Neural crest cell (in vitro differentiated cells): ENCODE measurements around the gene IGSF10. TPM values are rescaled to one million over a fixed set of nuclear protein-coding genes. Genes with fewer than 3 reads are reported as not detected.
"Not testable (repeated sequence)": the region's sequence is repeated elsewhere in the genome, so short reads cannot be mapped to it uniquely, and the experiment has no call there.

ENCODE experiments used
- DNase-seq: peaks from one replicate; pipeline ENCODE4 v3.0.0; 2021; ENCODE audit warnings: low read depth, mixed read lengths, low spot score
- H3K27ac Mint-ChIP-seq: one replicate; pipeline ENCODE4 v1.8.0; 2021; ENCODE audit warnings: mild to moderate bottlenecking, mixed read lengths; ENCODE audit not compliant: unreplicated experiment
- H3K27me3 Mint-ChIP-seq: 2 replicates; pipeline ENCODE4 v1.8.0; 2021; ENCODE audit warnings: low read depth, mild to moderate bottlenecking, mixed read lengths
- H3K36me3 Mint-ChIP-seq: 2 replicates; pipeline ENCODE4 v1.8.0; 2021; ENCODE audit warnings: low read depth, mild to moderate bottlenecking, mixed read lengths
- H3K4me1 Mint-ChIP-seq: 2 replicates; pipeline ENCODE4 v1.8.0; 2021; ENCODE audit warnings: mixed read lengths
- H3K4me3 Mint-ChIP-seq: one replicate; pipeline ENCODE4 v1.8.0; 2021; ENCODE audit warnings: mild to moderate bottlenecking, mixed read lengths
- H3K9me3 Mint-ChIP-seq: 2 replicates; pipeline ENCODE4 v1.8.0; 2021; ENCODE audit warnings: mixed read lengths
- long read RNA-seq: library from polyadenylated mRNA; unstranded; transcript quantifications from one replicate; pipeline ENCODE4 v2.0.0, GENCODE V29; 2020
- total RNA-seq: library from RNA; stranded (reverse); gene quantifications from 2 replicates; pipeline ENCODE4 v1.2.1, GENCODE V29; 2021
- TF ChIP-seq, protein P1 (sequence below): fragments of 200-600 bp; sonication (generic); conservative IDR thresholded peaks from 2 replicates; pipeline ENCODE4 v1.5.0; 2021; ENCODE audit warnings: antibody characterized with exemption, mild to moderate bottlenecking

The IGSF10 gene, protein sequence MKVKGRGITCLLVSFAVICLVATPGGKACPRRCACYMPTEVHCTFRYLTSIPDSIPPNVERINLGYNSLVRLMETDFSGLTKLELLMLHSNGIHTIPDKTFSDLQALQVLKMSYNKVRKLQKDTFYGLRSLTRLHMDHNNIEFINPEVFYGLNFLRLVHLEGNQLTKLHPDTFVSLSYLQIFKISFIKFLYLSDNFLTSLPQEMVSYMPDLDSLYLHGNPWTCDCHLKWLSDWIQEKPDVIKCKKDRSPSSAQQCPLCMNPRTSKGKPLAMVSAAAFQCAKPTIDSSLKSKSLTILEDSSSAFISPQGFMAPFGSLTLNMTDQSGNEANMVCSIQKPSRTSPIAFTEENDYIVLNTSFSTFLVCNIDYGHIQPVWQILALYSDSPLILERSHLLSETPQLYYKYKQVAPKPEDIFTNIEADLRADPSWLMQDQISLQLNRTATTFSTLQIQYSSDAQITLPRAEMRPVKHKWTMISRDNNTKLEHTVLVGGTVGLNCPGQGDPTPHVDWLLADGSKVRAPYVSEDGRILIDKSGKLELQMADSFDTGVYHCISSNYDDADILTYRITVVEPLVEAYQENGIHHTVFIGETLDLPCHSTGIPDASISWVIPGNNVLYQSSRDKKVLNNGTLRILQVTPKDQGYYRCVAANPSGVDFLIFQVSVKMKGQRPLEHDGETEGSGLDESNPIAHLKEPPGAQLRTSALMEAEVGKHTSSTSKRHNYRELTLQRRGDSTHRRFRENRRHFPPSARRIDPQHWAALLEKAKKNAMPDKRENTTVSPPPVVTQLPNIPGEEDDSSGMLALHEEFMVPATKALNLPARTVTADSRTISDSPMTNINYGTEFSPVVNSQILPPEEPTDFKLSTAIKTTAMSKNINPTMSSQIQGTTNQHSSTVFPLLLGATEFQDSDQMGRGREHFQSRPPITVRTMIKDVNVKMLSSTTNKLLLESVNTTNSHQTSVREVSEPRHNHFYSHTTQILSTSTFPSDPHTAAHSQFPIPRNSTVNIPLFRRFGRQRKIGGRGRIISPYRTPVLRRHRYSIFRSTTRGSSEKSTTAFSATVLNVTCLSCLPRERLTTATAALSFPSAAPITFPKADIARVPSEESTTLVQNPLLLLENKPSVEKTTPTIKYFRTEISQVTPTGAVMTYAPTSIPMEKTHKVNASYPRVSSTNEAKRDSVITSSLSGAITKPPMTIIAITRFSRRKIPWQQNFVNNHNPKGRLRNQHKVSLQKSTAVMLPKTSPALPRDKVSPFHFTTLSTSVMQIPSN (N-terminal part only)
- not detected in 2 replicates for total RNA-seq
- long read RNA-seq, partial matches to known transcripts = 0 of 1 reads
- long read RNA-seq, other reads (novel, unspliced or antisense) = 1 of 1 reads

DNA sequence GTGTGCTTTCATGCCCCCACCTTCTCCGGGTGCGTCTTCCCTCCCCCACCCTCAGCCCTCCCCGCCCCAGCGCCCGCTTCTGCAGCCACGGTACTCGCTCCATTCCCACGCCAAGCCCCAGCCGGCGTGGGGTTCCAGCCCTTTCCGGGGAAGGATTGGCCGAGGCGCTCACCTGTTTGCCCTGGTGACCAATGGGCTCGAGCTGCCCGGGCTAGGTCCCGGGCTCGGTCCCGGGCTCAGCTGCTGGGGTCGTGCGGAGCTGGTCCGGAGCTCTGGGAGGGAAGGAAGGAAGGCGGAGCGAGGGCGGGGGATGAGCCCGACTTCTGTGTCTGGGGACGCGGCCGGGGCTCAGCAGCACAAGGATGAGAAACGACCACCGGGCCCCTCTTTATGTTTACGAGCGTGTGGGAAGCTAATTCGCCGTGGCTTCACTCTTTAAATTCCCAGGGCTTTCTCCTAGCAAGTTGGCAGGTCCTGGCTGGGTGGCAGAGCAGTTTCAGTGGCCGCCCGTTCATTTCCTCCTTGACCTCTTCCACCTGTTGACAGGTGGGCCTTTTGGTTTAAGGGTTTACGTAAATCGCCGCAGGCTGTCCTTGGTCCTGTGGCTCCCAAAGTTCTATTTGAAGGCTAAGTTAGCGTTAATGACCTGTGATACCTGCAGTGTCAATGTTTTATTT, at the start of gene IGSF10:
TSS of gene IGSF10 (minus strand) at position 288 of the 677 bp plus-strand sequence. CDS start 2,352 bp downstream, outside the sequence.
- TF ChIP-seq, protein P1, sequence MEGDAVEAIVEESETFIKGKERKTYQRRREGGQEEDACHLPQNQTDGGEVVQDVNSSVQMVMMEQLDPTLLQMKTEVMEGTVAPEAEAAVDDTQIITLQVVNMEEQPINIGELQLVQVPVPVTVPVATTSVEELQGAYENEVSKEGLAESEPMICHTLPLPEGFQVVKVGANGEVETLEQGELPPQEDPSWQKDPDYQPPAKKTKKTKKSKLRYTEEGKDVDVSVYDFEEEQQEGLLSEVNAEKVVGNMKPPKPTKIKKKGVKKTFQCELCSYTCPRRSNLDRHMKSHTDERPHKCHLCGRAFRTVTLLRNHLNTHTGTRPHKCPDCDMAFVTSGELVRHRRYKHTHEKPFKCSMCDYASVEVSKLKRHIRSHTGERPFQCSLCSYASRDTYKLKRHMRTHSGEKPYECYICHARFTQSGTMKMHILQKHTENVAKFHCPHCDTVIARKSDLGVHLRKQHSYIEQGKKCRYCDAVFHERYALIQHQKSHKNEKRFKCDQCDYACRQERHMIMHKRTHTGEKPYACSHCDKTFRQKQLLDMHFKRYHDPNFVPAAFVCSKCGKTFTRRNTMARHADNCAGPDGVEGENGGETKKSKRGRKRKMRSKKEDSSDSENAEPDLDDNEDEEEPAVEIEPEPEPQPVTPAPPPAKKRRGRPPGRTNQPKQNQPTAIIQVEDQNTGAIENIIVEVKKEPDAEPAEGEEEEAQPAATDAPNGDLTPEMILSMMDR = no peak
- peaks cover 52% of the 10 kb centered on the region for H3K27me3 Mint-ChIP-seq
- H3K27ac Mint-ChIP-seq = no peak within 1 kb of the TSS
- H3K9me3 Mint-ChIP-seq = no peaks in the 10 kb centered on the region
- peak; percentile 14 for DNase-seq
- peak within 1 kb of the TSS; percentile 44 for H3K4me3 Mint-ChIP-seq
- peaks cover 4% of the 10 kb centered on the region for H3K4me1 Mint-ChIP-seq
- H3K36me3 Mint-ChIP-seq = no peaks in the 10 kb centered on the region

DNA sequence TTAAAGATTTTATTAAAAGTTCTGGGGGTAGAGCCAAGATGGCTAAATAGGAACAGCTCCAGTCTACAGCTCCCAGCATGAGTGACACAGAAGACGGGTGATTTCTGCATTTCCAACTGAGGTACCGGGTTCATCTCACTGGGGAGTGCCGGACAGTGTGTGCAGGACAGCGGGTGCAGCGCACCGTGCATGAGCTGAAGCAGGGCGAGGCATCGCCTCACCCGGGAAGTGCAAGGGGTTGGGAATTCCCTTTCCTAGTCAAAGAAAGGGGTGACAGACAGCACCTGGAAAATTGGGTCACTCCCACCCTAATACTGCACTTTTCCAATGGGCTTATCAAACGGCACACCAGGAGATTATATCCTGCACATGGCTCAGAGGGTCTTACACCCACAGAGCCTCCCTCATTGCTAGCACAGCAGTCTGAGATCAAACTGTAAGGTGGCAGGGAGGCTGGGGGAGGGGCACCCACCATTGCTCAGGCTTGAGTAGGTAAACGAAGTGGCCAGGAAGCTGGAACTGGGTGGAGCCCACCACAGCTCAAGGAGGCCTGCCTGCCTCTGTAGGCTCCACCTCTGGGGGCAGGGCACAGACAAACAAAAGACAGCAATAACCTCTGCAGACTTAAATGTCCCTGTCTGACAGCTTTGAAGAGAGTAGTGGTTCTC, 48.7 kb upstream of the IGSF10 start:
- DNase-seq, H3K9me3 Mint-ChIP-seq, H3K27ac Mint-ChIP-seq, H3K36me3 Mint-ChIP-seq, H3K4me3 Mint-ChIP-seq, H3K27me3 Mint-ChIP-seq, H3K4me1 Mint-ChIP-seq: not testable (repeated sequence)

DNA sequence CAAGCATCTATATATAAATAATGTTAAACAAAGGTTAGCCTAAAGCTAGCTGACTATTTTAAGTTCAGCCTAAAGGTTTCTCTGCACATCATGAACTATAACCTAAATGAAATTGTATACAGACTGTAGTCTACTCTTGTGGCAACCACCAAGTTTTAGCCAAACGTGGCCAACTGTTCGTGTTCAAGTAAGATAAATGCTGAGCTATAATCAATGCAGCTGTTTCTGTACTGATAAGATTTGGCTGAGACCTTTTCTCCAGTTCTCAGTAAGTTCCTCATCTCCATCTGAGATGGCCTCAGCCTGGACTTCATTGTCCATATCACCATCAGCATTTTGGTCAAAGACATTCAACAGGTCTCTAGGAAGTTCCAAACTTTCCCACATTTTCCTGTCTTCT, 43.7 kb upstream of the IGSF10 start:
- Mint-ChIP-seq H3K9me3 (no peaks in the 10 kb centered on the region), H3K4me1 (no peaks in the 10 kb centered on the region), H3K27ac (no peak overlapping the region), H3K27me3 (no peaks in the 10 kb centered on the region), H3K4me3 (no peak overlapping the region), H3K36me3 (peaks cover 2% of the 10 kb centered on the region)
- no peak for DNase-seq
- TF ChIP-seq, protein P1 = no peak

DNA sequence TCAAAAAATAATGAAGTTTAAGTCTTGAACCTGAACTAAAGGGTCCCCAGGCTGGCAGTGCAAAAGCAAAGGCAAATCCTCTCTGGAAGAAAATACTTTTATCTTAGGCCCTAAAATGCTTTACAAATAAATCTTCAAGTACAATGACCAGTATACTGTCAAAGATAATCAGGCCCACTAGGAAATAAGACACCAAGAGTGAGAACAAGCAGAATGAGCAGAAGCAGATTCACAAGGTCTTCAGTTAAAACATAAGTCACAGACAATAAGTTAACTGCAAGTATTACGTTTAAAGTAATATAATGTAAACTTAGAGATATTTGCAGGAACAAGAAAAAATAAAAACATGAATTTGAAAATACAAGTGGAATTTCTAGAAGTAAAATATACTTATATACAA, 42.2 kb upstream of the IGSF10 start:
- Mint-ChIP-seq H3K4me3 (no peak overlapping the region), H3K36me3 (no peaks in the 10 kb centered on the region), H3K4me1 (no peaks in the 10 kb centered on the region), H3K27me3 (no peaks in the 10 kb centered on the region), H3K27ac (no peak overlapping the region), H3K9me3 (no peaks in the 10 kb centered on the region)
- no peak for DNase-seq
- TF ChIP-seq, protein P1 = no peak

DNA sequence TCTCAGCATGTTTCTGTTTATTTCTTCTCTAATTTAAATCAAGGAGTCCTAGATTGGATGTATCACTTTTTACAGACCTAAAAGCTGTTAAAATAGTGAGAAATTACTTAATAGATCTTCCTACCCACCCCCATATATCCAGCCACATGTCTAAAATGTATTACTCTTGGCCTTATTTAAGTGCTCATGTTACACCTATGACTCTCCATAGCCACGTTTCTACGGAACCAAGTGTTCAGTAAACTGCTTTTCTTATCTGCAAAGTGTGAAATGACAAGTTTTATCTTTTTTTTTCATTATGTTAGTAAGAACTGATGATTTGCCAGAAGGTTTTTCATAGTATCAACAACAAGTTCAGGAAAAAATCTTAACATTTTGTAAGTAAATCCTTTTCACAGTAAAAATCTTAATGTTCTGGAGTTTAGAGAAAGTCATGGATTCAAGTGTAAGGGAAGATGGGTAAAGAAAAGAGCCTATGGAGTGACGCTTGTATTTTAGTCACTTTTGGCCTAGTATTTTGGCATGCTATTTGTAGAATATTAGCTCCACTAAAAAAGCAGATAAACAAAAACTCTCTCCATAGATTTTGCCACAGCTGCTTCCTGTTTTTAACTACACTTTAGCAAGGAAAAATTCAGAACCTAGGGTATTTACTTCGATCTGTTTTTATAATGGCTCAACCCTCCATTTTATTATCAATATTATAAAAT, 41.2 kb upstream of the IGSF10 start:
- Mint-ChIP-seq H3K27ac (no peak overlapping the region), H3K4me1 (no peaks in the 10 kb centered on the region), H3K27me3 (no peaks in the 10 kb centered on the region), H3K4me3 (no peak overlapping the region), H3K9me3 (no peaks in the 10 kb centered on the region), H3K36me3 (no peaks in the 10 kb centered on the region)
- TF ChIP-seq, protein P1 = no peak
- no peak for DNase-seq
